Epithelial cell of esophagus (primary cell): Measurements from ENCODE around the gene TP53TG5.

Experiments used
- DNase-seq: peaks from one replicate; pipeline ENCODE4 v3.0.0; 2010; ENCODE audit warnings: low read depth
- H3K4me3 ChIP-seq: 2 replicates; pipeline ENCODE4 v1.5.1; 2011; ENCODE audit warnings: mild to moderate bottlenecking, low read length, control low read depth
- CTCF ChIP-seq: IDR thresholded peaks from 2 replicates; pipeline ENCODE4 v1.5.1; 2011; ENCODE audit warnings: low read depth, mild to moderate bottlenecking, low read length, control low read depth, inconsistent platforms; ENCODE audit not compliant: insufficient read depth; ENCODE audit errors: missing control alignments

TP53TG5 gene

GRCh38 chr20:45404438-45404837, 26.3 kb upstream of the TP53TG5 start:
- no peak overlapping the region for H3K4me3 ChIP-seq
- DNase-seq, result no peak
- no peak for TF ChIP-seq CTCF

- no peak overlapping the region for H3K4me3 ChIP-seq
- no peak for TF ChIP-seq CTCF
- no peak for DNase-seq
Observed at GRCh38 chr20:45402946-45403345, 24.8 kb upstream of the TP53TG5 start.

- H3K4me3 ChIP-seq, result no peak overlapping the region
- TF ChIP-seq CTCF, result no peak
- DNase-seq, result no peak
Observed at GRCh38 chr20:45400346-45401031, 22.4 kb upstream of the TP53TG5 start.

GRCh38 chr20:45399018-45399417, 20.9 kb upstream of the TP53TG5 start:
- TF ChIP-seq CTCF, result no peak
- DNase-seq, result no peak
- H3K4me3 ChIP-seq, result no peak overlapping the region

- no peak for TF ChIP-seq CTCF
- no peak overlapping the region for H3K4me3 ChIP-seq
- DNase-seq, result no peak
Observed at GRCh38 chr20:45395114-45395415, 16.9 kb upstream of the TP53TG5 start.

GRCh38 chr20:45394221-45395113, 16.3 kb upstream of the TP53TG5 start:
- H3K4me3 ChIP-seq, result no peak overlapping the region
- DNase-seq, result no peak
- TF ChIP-seq CTCF, result no peak
